Measurements from ENCODE around the gene CHAC2.

The CHAC2 gene

GRCh38 chr2:53739032-53739431 is 28.6 kb upstream of the CHAC2 start:
- DNase-seq (ENCODE audit: extremely low spot score), result no peak
- ChIA-PET POLR2A (no interaction called here), CTCF (interaction anchor here (1.0 to 3.2 kb wide), 5 partner anchors 8 to 62 kb away, joined by 3 to 9 read pairs (median 4); no protein-coding TSS in a partner anchor)
- TF ChIP-seq, protein P1, sequence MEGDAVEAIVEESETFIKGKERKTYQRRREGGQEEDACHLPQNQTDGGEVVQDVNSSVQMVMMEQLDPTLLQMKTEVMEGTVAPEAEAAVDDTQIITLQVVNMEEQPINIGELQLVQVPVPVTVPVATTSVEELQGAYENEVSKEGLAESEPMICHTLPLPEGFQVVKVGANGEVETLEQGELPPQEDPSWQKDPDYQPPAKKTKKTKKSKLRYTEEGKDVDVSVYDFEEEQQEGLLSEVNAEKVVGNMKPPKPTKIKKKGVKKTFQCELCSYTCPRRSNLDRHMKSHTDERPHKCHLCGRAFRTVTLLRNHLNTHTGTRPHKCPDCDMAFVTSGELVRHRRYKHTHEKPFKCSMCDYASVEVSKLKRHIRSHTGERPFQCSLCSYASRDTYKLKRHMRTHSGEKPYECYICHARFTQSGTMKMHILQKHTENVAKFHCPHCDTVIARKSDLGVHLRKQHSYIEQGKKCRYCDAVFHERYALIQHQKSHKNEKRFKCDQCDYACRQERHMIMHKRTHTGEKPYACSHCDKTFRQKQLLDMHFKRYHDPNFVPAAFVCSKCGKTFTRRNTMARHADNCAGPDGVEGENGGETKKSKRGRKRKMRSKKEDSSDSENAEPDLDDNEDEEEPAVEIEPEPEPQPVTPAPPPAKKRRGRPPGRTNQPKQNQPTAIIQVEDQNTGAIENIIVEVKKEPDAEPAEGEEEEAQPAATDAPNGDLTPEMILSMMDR (IDR thresholded peaks at IDR 0.05; ENCODE audit: control extremely low read depth, extremely low read depth, low read depth, missing control alignments), result no peak

GRCh38 chr2:53740170-53740569 is 27.4 kb upstream of the CHAC2 start:
- no peak for DNase-seq (ENCODE audit: extremely low spot score)
- CTCF ChIA-PET, result interaction anchor here (1.2 to 3.2 kb wide), 3 partner anchors 9 to 60 kb away, joined by 3 to 9 read pairs (median 4); no protein-coding TSS in a partner anchor
- POLR2A ChIA-PET, result no interaction called here
- TF ChIP-seq, protein P1 (IDR thresholded peaks at IDR 0.05; ENCODE audit: control extremely low read depth, extremely low read depth, low read depth, missing control alignments), result peak; percentile 21

GRCh38 chr2:53744395-53745065 is 23.1 kb upstream of the CHAC2 start:
- ChIA-PET POLR2A (no interaction called here), CTCF (interaction anchor here (0.9 to 2.1 kb wide), 5 partner anchors 12 to 28 kb away, joined by 3 to 6 read pairs (median 4); partner anchors contain the start of gene CHAC2)
- TF ChIP-seq, protein P1 (IDR thresholded peaks at IDR 0.05; ENCODE audit: control extremely low read depth, extremely low read depth, low read depth, missing control alignments), result no peak
- DNase-seq (ENCODE audit: extremely low spot score), result no peak

- ChIA-PET CTCF (interaction anchor here (0.8 to 1.6 kb wide), 3 partner anchors 12 to 18 kb away, joined by 3 to 5 read pairs (median 4); partner anchors contain the start of gene CHAC2), POLR2A (no interaction called here)
- DNase-seq (ENCODE audit: extremely low spot score), result no peak
- TF ChIP-seq, protein P1 (IDR thresholded peaks at IDR 0.05; ENCODE audit: control extremely low read depth, extremely low read depth, low read depth, missing control alignments), result no peak
Observed at GRCh38 chr2:53750041-53750768, 17.4 kb upstream of the CHAC2 start.

GRCh38 chr2:53751728-53752127 is 15.9 kb upstream of the CHAC2 start:
- TF ChIP-seq, protein P1 (IDR thresholded peaks at IDR 0.05; ENCODE audit: control extremely low read depth, extremely low read depth, low read depth, missing control alignments), result no peak
- POLR2A ChIA-PET, result no interaction called here
- CTCF ChIA-PET, result interaction anchor here (1.1 kb wide), 1 partner anchor 17 kb away, joined by 3 read pairs; no protein-coding TSS in a partner anchor
- DNase-seq (ENCODE audit: extremely low spot score), result peak; percentile 42

- CTCF ChIA-PET, result interaction anchor here (1.1 kb wide), 1 partner anchor 16 kb away, joined by 3 read pairs; no protein-coding TSS in a partner anchor
- TF ChIP-seq, protein P1 (IDR thresholded peaks at IDR 0.05; ENCODE audit: control extremely low read depth, extremely low read depth, low read depth, missing control alignments), result no peak
- POLR2A ChIA-PET, result no interaction called here
Observed at GRCh38 chr2:53752385-53752784, 15.2 kb upstream of the CHAC2 start.

More at GRCh38 chr2:53752385-53752784, 15.2 kb upstream of the CHAC2 start:
- DNase-seq (ENCODE audit: extremely low spot score), result no peak

Measured in GM10248 (cell line).